SK-N-SH (cell line): ENCODE measurements around the gene KLHL14. TPM values are rescaled to one million over a fixed set of nuclear protein-coding genes. Genes with fewer than 3 reads are reported as not detected.

Experiments used
- CTCF ChIA-PET: fragments of 300-600, 350-600 bp; formaldehyde crosslinking; extraction: SDS; loops from one replicate; lab custom pipeline; 2021; lab: Yijun Ruan, JAX
- POLR2A ChIA-PET: fragments of 350-600 bp; sonication (Branson Sonifier 250); formaldehyde crosslinking; extraction: SDS; loops from one replicate; lab custom pipeline; 2020; ENCODE audit warnings: antibody characterized with exemption, inconsistent platforms; lab: Yijun Ruan, JAX
- DNase-seq: peaks from one replicate; pipeline ENCODE4 v3.0.0; 2012
- H2AFZ ChIP-seq: fragments of 200-600 bp; sonication (generic); 2 replicates; pipeline ENCODE4 v1.8.1; 2016; ENCODE audit warnings: antibody characterized with exemption, mild to moderate bottlenecking, low read depth
- H3F3A ChIP-seq: fragments of 200-600 bp; sonication (generic); replicated peaks from 2 replicates; pipeline ENCODE3; 2016; ENCODE audit warnings: antibody characterized with exemption, mild to moderate bottlenecking; ENCODE audit not compliant: insufficient read depth
- H3K27ac ChIP-seq, 2 experiments: fragments of 200-500 bp in 1 of 2; fragments of 200-600 bp in 1 of 2; sonication (Bioruptor generic) in 1 of 2; sonication (generic), shearing (Covaris generic) in 1 of 2; 2 replicates each; pipeline versions ENCODE4 v1.5.1 to v1.6.1; 2014 to 2016; ENCODE audit warnings: low read depth in 2 of 2, inconsistent platforms in 1 of 2, low read length in 1 of 2, mild to moderate bottlenecking in 1 of 2, mixed read lengths in 1 of 2
- H3K27me3 ChIP-seq: fragments of 200-600 bp; sonication (generic), shearing (Covaris generic); 2 replicates; pipeline ENCODE4 v1.6.1; 2016; ENCODE audit warnings: mixed run types; ENCODE audit not compliant: insufficient read depth
- H3K36me3 ChIP-seq, 2 experiments: fragments of 200-500 bp in 1 of 2; fragments of 200-600 bp in 1 of 2; sonication (Bioruptor generic) in 1 of 2; sonication (generic) in 1 of 2; replicated peaks in 1 of 2; 2 replicates each; pipeline versions ENCODE3 to v1.5.1; 2014 to 2016; ENCODE audit warnings: low read length in 1 of 2, mild to moderate bottlenecking in 1 of 2; ENCODE audit not compliant: insufficient read depth in 2 of 2, control insufficient read depth in 1 of 2
- H3K4me1 ChIP-seq, 2 experiments: fragments of 200-500 bp in 1 of 2; fragments of 200-600 bp in 1 of 2; sonication (Bioruptor generic) in 1 of 2; sonication (generic), shearing (Covaris generic) in 1 of 2; 2 replicates each; pipeline versions ENCODE4 v1.5.1 to v1.6.1; 2014 to 2016; ENCODE audit warnings: low read depth in 1 of 2, low read length in 1 of 2, mixed run types in 1 of 2; ENCODE audit not compliant: insufficient read depth in 2 of 2, control insufficient read depth in 1 of 2
- H3K4me2 ChIP-seq: fragments of 200-600 bp; sonication (generic), shearing (Covaris generic); 2 replicates; pipeline ENCODE4 v1.6.1; 2017; ENCODE audit warnings: mixed run types
- H3K4me3 ChIP-seq, 2 experiments: fragments of 200-500 bp in 1 of 2; fragments of 200-600 bp in 1 of 2; sonication (Bioruptor generic) in 1 of 2; sonication (generic), shearing (Covaris generic) in 1 of 2; 2 replicates each; pipeline versions ENCODE4 v1.5.1 to v1.8.1; 2014 to 2016; ENCODE audit warnings: low read depth in 2 of 2, inconsistent platforms in 1 of 2, low read length in 1 of 2, mild to moderate bottlenecking in 1 of 2, mixed read lengths in 1 of 2, moderate library complexity in 1 of 2
- H3K79me2 ChIP-seq: fragments of 200-600 bp; sonication (generic); 2 replicates; pipeline ENCODE4 v1.8.1; 2017; ENCODE audit warnings: mild to moderate bottlenecking; ENCODE audit not compliant: insufficient read depth
- H3K9ac ChIP-seq: fragments of 200-600 bp; sonication (generic); 2 replicates; pipeline ENCODE4 v1.6.1; 2017; ENCODE audit warnings: mixed run types
- H3K9me2 ChIP-seq: fragments of 200-600 bp; sonication (generic); 2 replicates; pipeline ENCODE4 v1.6.1; 2017; ENCODE audit warnings: mixed run types
- H3K9me3 ChIP-seq: fragments of 200-600 bp; sonication (generic); 2 replicates; pipeline ENCODE4 v1.6.1; 2017; ENCODE audit warnings: mixed run types, mild to moderate bottlenecking, moderate library complexity
- H4K20me1 ChIP-seq: fragments of 200-600 bp; sonication (generic); 2 replicates; pipeline ENCODE4 v1.6.1; 2017; ENCODE audit warnings: mild to moderate bottlenecking, mixed run types; ENCODE audit not compliant: insufficient read depth
- ELF1 ChIP-seq: IDR thresholded peaks from 2 replicates; pipeline ENCODE4 v1.4.0; 2012
- GATA2 ChIP-seq: sonication (generic); formaldehyde crosslinking; IDR thresholded peaks from 2 replicates; pipeline ENCODE4 v1.5.0; 2020; ENCODE audit warnings: mild to moderate bottlenecking, missing genetic modification reagents
- JUND ChIP-seq: IDR thresholded peaks from 2 replicates; pipeline ENCODE4 v1.4.0; 2012
- MXI1 ChIP-seq: IDR thresholded peaks from 2 replicates; pipeline ENCODE4 v1.6.1; 2012; ENCODE audit warnings: mild to moderate bottlenecking, low read depth, low read length, improper control_type of control experiment
- NFIC ChIP-seq: IDR thresholded peaks from 2 replicates; pipeline ENCODE4 v1.4.0; 2012; ENCODE audit warnings: borderline replicate concordance
- RAD21 ChIP-seq: IDR thresholded peaks from 2 replicates; pipeline ENCODE4 v1.6.1; 2012; ENCODE audit warnings: mild to moderate bottlenecking, low read length
- TAF1 ChIP-seq: IDR thresholded peaks from 2 replicates; pipeline ENCODE4 v1.6.1; 2012; ENCODE audit warnings: low read depth, mild to moderate bottlenecking, low read length, moderate library complexity, borderline replicate concordance
- YY1 ChIP-seq: IDR thresholded peaks from 2 replicates; pipeline ENCODE4 v1.4.0; 2012; ENCODE audit warnings: low read depth, mild to moderate bottlenecking
- WGBS: methylation state at CpG from one replicate; pipeline ENCODE4 v1.1.6; 2017; ENCODE audit warnings: low lambda C conversion rate; 5-methylcytosine and 5-hydroxymethylcytosine counted together
- polyA plus RNA-seq, 3 experiments: library from polyadenylated mRNA; depleted of rRNA; stranded (reverse); fragments of >200 nt; gene quantifications; 2 replicates each; pipeline ENCODE4 v1.2.3, GENCODE V29; 2012
- TF ChIP-seq, protein P1 (sequence below): fragments of 200-600 bp; sonication (generic); IDR thresholded peaks from 2 replicates; pipeline ENCODE4 v1.6.1; 2017; ENCODE audit warnings: antibody characterized with exemption, mild to moderate bottlenecking, moderate library complexity
- TF ChIP-seq, protein P2 (sequence below): IDR thresholded peaks from 2 replicates; pipeline ENCODE4 v1.6.1; 2012; ENCODE audit warnings: mild to moderate bottlenecking, low read depth, low read length, moderate library complexity
- TF ChIP-seq, protein P3 (sequence below): IDR thresholded peaks from 2 replicates; pipeline ENCODE4 v1.4.0; 2012; ENCODE audit warnings: low read depth, borderline replicate concordance
- TF ChIP-seq, protein P4 (sequence below): IDR thresholded peaks from 2 replicates; pipeline ENCODE4; 2012

Gene KLHL14
- polyA plus RNA-seq, 1 of the 3 experiments (the other 2 are of a cell fraction): not detected

DNA sequence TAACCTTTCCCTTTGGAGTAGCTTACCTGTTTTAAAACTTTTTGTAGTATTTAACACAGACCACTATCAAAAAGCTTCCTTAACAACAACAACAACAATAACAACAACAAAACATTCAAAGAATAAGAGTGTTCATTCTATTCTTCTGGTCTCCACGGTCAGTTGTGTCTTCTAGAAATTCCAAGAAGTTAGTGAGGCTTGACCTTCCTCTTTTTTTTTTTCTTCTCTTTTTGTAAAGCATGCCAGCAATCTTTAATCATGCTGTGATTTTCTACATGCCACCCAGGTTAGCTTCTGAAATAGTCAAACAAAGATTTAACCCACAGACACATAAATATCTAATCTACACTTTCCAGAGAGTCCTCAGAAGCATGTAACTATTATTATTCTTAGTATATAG is 28.4 kb upstream of the KLHL14 start:
- Histone ChIP-seq H3K9ac (no peak overlapping the region), H3K9me3 (no peaks in the 10 kb centered on the region), H3K27me3 (no peaks in the 10 kb centered on the region), H3K4me3 (no peak overlapping the region), H3K27ac (no peak overlapping the region), H2AFZ (no peak overlapping the region), H3K9me2 (no peaks in the 10 kb centered on the region), H3K79me2 (no peaks in the 10 kb centered on the region), H3K4me2 (no peak overlapping the region), H3K4me1 (no peaks in the 10 kb centered on the region), H3K36me3 (no peaks in the 10 kb centered on the region), H3F3A (no peaks in the 10 kb centered on the region)
- WGBS: 15% methylated on average over 1 of the region's 1 CpG
- TF ChIP-seq, protein P1, sequence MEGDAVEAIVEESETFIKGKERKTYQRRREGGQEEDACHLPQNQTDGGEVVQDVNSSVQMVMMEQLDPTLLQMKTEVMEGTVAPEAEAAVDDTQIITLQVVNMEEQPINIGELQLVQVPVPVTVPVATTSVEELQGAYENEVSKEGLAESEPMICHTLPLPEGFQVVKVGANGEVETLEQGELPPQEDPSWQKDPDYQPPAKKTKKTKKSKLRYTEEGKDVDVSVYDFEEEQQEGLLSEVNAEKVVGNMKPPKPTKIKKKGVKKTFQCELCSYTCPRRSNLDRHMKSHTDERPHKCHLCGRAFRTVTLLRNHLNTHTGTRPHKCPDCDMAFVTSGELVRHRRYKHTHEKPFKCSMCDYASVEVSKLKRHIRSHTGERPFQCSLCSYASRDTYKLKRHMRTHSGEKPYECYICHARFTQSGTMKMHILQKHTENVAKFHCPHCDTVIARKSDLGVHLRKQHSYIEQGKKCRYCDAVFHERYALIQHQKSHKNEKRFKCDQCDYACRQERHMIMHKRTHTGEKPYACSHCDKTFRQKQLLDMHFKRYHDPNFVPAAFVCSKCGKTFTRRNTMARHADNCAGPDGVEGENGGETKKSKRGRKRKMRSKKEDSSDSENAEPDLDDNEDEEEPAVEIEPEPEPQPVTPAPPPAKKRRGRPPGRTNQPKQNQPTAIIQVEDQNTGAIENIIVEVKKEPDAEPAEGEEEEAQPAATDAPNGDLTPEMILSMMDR: no peak
- TF ChIP-seq YY1 (no peak), JUND (no peak), MXI1 (no peak), NFIC (no peak), RAD21 (no peak), ELF1 (no peak), TAF1 (no peak), GATA2 (CRISPR knock-in tag) (no peak)
- TF ChIP-seq, protein P2, sequence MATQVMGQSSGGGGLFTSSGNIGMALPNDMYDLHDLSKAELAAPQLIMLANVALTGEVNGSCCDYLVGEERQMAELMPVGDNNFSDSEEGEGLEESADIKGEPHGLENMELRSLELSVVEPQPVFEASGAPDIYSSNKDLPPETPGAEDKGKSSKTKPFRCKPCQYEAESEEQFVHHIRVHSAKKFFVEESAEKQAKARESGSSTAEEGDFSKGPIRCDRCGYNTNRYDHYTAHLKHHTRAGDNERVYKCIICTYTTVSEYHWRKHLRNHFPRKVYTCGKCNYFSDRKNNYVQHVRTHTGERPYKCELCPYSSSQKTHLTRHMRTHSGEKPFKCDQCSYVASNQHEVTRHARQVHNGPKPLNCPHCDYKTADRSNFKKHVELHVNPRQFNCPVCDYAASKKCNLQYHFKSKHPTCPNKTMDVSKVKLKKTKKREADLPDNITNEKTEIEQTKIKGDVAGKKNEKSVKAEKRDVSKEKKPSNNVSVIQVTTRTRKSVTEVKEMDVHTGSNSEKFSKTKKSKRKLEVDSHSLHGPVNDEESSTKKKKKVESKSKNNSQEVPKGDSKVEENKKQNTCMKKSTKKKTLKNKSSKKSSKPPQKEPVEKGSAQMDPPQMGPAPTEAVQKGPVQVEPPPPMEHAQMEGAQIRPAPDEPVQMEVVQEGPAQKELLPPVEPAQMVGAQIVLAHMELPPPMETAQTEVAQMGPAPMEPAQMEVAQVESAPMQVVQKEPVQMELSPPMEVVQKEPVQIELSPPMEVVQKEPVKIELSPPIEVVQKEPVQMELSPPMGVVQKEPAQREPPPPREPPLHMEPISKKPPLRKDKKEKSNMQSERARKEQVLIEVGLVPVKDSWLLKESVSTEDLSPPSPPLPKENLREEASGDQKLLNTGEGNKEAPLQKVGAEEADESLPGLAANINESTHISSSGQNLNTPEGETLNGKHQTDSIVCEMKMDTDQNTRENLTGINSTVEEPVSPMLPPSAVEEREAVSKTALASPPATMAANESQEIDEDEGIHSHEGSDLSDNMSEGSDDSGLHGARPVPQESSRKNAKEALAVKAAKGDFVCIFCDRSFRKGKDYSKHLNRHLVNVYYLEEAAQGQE: no peak
- TF ChIP-seq, protein P3, sequence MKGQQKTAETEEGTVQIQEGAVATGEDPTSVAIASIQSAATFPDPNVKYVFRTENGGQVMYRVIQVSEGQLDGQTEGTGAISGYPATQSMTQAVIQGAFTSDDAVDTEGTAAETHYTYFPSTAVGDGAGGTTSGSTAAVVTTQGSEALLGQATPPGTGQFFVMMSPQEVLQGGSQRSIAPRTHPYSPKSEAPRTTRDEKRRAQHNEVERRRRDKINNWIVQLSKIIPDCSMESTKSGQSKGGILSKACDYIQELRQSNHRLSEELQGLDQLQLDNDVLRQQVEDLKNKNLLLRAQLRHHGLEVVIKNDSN: no peak
- TF ChIP-seq, protein P4, sequence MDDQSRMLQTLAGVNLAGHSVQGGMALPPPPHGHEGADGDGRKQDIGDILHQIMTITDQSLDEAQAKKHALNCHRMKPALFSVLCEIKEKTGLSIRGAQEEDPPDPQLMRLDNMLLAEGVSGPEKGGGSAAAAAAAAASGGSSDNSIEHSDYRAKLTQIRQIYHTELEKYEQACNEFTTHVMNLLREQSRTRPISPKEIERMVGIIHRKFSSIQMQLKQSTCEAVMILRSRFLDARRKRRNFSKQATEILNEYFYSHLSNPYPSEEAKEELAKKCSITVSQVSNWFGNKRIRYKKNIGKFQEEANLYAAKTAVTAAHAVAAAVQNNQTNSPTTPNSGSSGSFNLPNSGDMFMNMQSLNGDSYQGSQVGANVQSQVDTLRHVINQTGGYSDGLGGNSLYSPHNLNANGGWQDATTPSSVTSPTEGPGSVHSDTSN: no peak
- TF ChIP-seq, all 33 proteins: peak for 0
- no peaks in the 10 kb centered on the region for H4K20me1 ChIP-seq
- DNase-seq: no peak
- POLR2A ChIA-PET: no interaction called here
- CTCF ChIA-PET: no interaction called here
